C4-2B (cell line): ENCODE measurements around the gene LLCFC1.
A peak's percentile ranks its signal among the peaks of the same experiment; 100 is the strongest.

Experiments used
- H3K27ac ChIP-seq: fragments of 450-650 bp; 2 replicates; pipeline ENCODE4 v1.5.1; 2017
- CTCF ChIP-seq: fragments of 450-650 bp; conservative IDR thresholded peaks from 2 replicates; pipeline ENCODE4 v1.5.1; 2017; ENCODE audit warnings: mild to moderate bottlenecking
- ZFX ChIP-seq: fragments of 450-650 bp; IDR thresholded peaks from 2 replicates; pipeline ENCODE4 v1.6.1; 2017

Gene LLCFC1

GRCh38 chr7:142956951-142957623 is 17.8 kb downstream of the LLCFC1 start:
- TF ChIP-seq CTCF (no peak), ZFX (no peak)
- H3K27ac ChIP-seq: no peak overlapping the region; the same call in 1 of the 2 replicates

DNA sequence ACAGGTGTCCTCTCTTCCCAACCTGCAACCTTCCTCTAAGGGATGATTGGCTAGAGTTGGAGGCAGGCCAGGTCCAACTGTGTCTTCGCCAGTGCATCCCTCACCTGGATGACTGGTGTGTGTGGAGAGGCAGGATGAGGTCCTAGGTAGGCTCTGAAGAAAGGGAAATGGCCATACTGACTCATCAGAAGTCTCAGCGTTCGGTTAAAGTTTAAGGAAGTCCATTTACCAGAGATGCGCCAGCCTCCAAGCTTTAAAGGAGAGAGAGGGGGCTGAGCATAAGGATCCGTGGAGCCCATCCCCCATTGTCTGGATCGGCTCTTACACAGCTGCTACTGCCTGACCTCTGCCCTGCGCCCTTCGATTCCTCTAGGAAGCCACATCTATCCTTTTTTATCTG is 18.4 kb downstream of the LLCFC1 start:
- no peak overlapping the region for H3K27ac ChIP-seq
- TF ChIP-seq ZFX (no peak), CTCF (no peak)

DNA sequence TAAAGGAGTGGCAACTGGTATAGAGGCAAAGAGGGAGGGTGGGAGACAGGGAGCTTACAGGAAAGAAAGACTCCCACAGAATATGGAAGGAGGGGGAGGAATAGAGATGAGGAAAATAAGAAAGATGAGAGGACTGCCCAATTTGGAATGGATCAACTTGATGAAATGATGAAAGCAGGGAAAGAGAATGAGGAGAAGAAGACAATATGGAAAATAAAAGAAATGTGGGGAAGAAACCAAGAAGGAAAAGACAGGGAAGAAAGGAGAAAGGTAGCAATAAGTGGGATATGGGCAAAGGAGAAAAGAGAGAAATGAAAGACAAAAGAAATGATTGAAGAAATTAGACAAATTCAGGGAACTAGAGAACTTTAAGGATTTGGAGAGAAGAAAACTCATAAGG is 19.9 kb downstream of the LLCFC1 start:
- TF ChIP-seq ZFX (no peak), CTCF (no peak)
- H3K27ac ChIP-seq: no peak overlapping the region

GRCh38 chr7:142960955-142961512 is 21.8 kb downstream of the LLCFC1 start:
- H3K27ac ChIP-seq: no peak overlapping the region
- TF ChIP-seq CTCF (peak; percentile 82), ZFX (no peak)

DNA sequence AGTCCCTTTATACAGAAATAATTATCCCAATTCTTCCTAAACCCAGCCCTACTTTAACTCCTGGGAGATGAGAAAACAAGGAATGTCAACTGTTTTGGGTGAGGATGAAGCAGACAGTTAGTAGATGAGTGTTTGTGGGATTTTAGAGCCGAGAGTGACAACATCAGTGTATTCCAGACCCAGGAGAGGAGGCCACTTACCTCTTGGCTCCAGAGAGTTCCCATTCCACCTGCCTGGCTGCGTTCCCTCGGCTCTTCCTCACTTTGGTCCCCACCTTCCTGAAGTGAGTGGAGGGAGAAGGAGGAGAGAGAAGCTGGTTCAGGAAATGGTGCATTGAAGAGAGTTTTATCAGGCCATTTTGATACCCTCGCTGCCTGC is 22.3 kb downstream of the LLCFC1 start:
- TF ChIP-seq ZFX (no peak), CTCF (no peak)
- no peak overlapping the region for H3K27ac ChIP-seq

DNA sequence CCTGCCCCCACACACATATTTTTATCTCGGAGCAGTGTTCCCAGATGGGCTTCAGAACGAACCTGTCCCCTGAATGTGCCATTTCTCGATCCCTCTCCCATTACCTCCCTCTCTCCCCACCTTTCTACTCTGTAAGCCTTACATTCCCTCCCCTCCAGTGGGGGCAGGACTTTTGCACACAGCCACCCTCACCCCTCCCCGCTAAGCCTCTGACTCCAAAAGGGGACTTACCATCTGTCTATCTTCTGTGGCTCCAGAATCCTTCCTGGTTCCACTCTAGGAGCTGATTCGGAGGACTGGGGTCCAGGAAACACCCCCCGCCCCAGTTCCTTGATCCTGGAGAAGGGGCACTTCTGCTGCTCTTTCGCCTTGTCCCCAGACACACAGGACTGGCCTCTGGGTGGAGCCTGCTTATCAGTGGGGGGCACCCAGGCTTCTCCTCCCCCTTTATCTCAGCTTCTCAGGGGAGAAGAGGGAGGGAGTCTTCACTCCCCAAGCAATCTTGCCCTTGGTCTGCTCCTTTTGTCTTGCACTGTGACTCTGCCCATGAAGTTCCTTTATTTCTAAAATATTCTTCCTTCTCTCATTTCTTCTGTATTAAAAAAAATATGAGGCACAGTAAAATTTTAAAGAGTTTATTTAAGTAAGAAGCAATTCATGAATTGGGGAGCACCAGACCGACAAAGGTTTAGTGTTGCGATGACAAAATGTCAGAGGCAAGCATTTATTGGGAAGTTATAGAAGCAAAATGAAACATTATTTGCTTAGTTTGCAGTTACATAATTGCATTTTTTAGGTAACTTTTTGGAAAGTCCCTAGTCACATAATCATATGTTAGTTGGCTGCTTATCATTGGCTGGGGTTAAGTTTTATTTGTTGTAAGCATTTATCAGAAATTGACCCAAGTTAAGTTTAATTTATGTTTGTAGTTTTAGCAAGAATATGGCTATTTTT is 23.0 kb downstream of the LLCFC1 start, which contains the start of gene KEL:
KEL (minus strand) TSS at position 391 of the 954 bp plus-strand sequence; CDS start at position 234, 157 bp downstream.
- no peak for TF ChIP-seq ZFX
- TF ChIP-seq CTCF: no peak

GRCh38 chr7:142962991-142963390 is 23.7 kb downstream of the LLCFC1 start:
- H3K27ac ChIP-seq: no peak overlapping the region
- no peak for TF ChIP-seq ZFX
- TF ChIP-seq CTCF: no peak

More for the DNA sequence above, 23.0 kb downstream of the LLCFC1 start, which contains the start of gene KEL:
- H3K27ac ChIP-seq: no peak within 1 kb of the TSS
